GM12872 (cell line): Measurements from ENCODE around the gene CYP17A1.

Experiments
- CTCF ChIP-seq: IDR thresholded peaks from 3 replicates; pipeline ENCODE4 v1.5.1; 2011; ENCODE audit warnings: low read depth, mild to moderate bottlenecking, low read length, moderate library complexity; ENCODE audit not compliant: insufficient read depth

The CYP17A1 gene

GRCh38 chr10:102841827-102842345, 4.7 kb upstream of the CYP17A1 start:
- TF ChIP-seq CTCF = no peak

- peak; percentile 91 for TF ChIP-seq CTCF
Measured at GRCh38 chr10:102835007-102835482, 2.2 kb downstream of the CYP17A1 start.

GRCh38 chr10:102834143-102834542, 3.1 kb downstream of the CYP17A1 start:
- no peak for TF ChIP-seq CTCF

- TF ChIP-seq CTCF = no peak
Measured at GRCh38 chr10:102832987-102833386, 4.2 kb downstream of the CYP17A1 start.

- TF ChIP-seq CTCF = no peak
Measured at GRCh38 chr10:102832248-102832647, 5.0 kb downstream of the CYP17A1 start.

- no peak for TF ChIP-seq CTCF
Measured at GRCh38 chr10:102831322-102832071, 5.7 kb downstream of the CYP17A1 start.

GRCh38 chr10:102827597-102827975, 9.6 kb downstream of the CYP17A1 start:
- TF ChIP-seq CTCF = no peak
